CD14-positive monocyte (primary cell): ENCODE data around the gene DRC7. TPM values are rescaled to one million over a fixed set of nuclear protein-coding genes. Genes with fewer than 3 reads are reported as not detected.

Source experiments
- DNase-seq, 3 donors: peaks; one replicate each; pipeline ENCODE4 v3.0.0-alpha.2; 2011 to 2022
- H2AFZ ChIP-seq: 2 replicates; pipeline ENCODE4 v1.6.0; 2012; ENCODE audit warnings: mild to moderate bottlenecking, low read depth, low read length, inconsistent platforms; ENCODE audit not compliant: insufficient read depth, poor library complexity, severe bottlenecking
- H3K27ac ChIP-seq, 2 donors: 1 replicate in 1 of 2; 2 replicates in 1 of 2; pipeline ENCODE4 v1.5.1; 2012 to 2013; ENCODE audit warnings: low read length in 2 of 2, control low read depth in 1 of 2, inconsistent platforms in 1 of 2, low read depth in 1 of 2, mild to moderate bottlenecking in 1 of 2
- H3K27me3 ChIP-seq, 2 donors: one replicate each; pipeline versions ENCODE4 v1.6.0 to v1.6.1; 2011 to 2013; ENCODE audit warnings: low read length in 2 of 2; ENCODE audit not compliant: control insufficient read depth in 2 of 2, insufficient read depth in 2 of 2
- H3K36me3 ChIP-seq, 2 donors: replicated peaks in 1 of 2; 1 replicate in 1 of 2; 2 replicates in 1 of 2; pipeline versions ENCODE4 v1.5.1 to v1.6.1; 2012 to 2013; ENCODE audit warnings: low read length in 2 of 2, control low read depth in 1 of 2, inconsistent platforms in 1 of 2, mild to moderate bottlenecking in 1 of 2; ENCODE audit not compliant: insufficient read depth in 2 of 2, control insufficient read depth in 1 of 2
- H3K4me1 ChIP-seq, 2 donors: 1 replicate in 1 of 2; 2 replicates in 1 of 2; pipeline versions ENCODE4 v1.5.1 to v1.6.1; 2012 to 2013; ENCODE audit warnings: low read length in 2 of 2, control low read depth in 1 of 2, inconsistent platforms in 1 of 2, mild to moderate bottlenecking in 1 of 2, moderate library complexity in 1 of 2; ENCODE audit not compliant: insufficient read depth in 2 of 2, control insufficient read depth in 1 of 2
- H3K4me2 ChIP-seq: replicated peaks from 2 replicates; pipeline ENCODE3; 2012; ENCODE audit warnings: low read length, moderate library complexity, mild to moderate bottlenecking; ENCODE audit not compliant: poor library complexity, severe bottlenecking; ENCODE audit errors: extremely low read depth
- H3K4me3 ChIP-seq, 3 experiments: fragments of 200-600 bp in 1 of 3; sonication (generic) in 1 of 3; replicated peaks in 1 of 3; 1 replicate in 2 of 3; 2 replicates in 1 of 3; pipeline ENCODE4 v1.5.1; 2011 to 2013; ENCODE audit warnings: low read length in 3 of 3, mild to moderate bottlenecking in 3 of 3, control low read depth in 2 of 3, low read depth in 2 of 3, inconsistent platforms in 1 of 3, moderate library complexity in 1 of 3
- H3K79me2 ChIP-seq: 2 replicates; pipeline ENCODE4 v1.6.0; 2012; ENCODE audit warnings: mild to moderate bottlenecking, control low read depth, inconsistent platforms, low read length, moderate library complexity; ENCODE audit not compliant: insufficient read depth
- H3K9ac ChIP-seq: 2 replicates; pipeline ENCODE4 v1.6.0; 2017; ENCODE audit warnings: low read length, mild to moderate bottlenecking; ENCODE audit not compliant: insufficient read depth, poor library complexity, severe bottlenecking
- H3K9me3 ChIP-seq, 2 donors: replicated peaks in 1 of 2; 1 replicate in 1 of 2; 2 replicates in 1 of 2; pipeline versions ENCODE4 v1.5.1 to v1.6.1; 2012 to 2013; ENCODE audit warnings: low read length in 2 of 2, control low read depth in 1 of 2; ENCODE audit not compliant: control insufficient read depth in 1 of 2, insufficient read depth in 1 of 2
- H4K20me1 ChIP-seq: 2 replicates; pipeline ENCODE4 v1.6.0; 2012; ENCODE audit warnings: mild to moderate bottlenecking, low read length, control low read depth, moderate library complexity; ENCODE audit not compliant: insufficient read depth
- H3K27ac Mint-ChIP-seq, 7 donors: one replicate each; pipeline ENCODE4 v1.8.0; 2020; ENCODE audit warnings: mild to moderate bottlenecking in 7 of 7, mixed read lengths in 7 of 7, moderate library complexity in 6 of 7, inconsistent platforms in 2 of 7
- H3K27me3 Mint-ChIP-seq, 3 donors: one replicate each; pipeline ENCODE4 v1.8.0; 2021 to 2022; ENCODE audit warnings: low read depth in 3 of 3, mild to moderate bottlenecking in 3 of 3, mixed read lengths in 3 of 3, moderate library complexity in 3 of 3, inconsistent platforms in 1 of 3
- H3K36me3 Mint-ChIP-seq, 2 donors: one replicate each; pipeline ENCODE4 v1.8.0; 2020; ENCODE audit warnings: mixed read lengths in 2 of 2, inconsistent platforms in 1 of 2, mild to moderate bottlenecking in 1 of 2
- H3K4me1 Mint-ChIP-seq: one replicate; pipeline ENCODE4 v1.8.0; 2020; ENCODE audit warnings: mild to moderate bottlenecking, mixed read lengths
- H3K4me3 Mint-ChIP-seq, 2 donors: one replicate each; pipeline ENCODE4 v1.8.0; 2020; ENCODE audit warnings: mild to moderate bottlenecking in 2 of 2, mixed read lengths in 2 of 2, moderate library complexity in 1 of 2
- H3K9me3 Mint-ChIP-seq, 7 donors: one replicate each; pipeline ENCODE4 v1.8.0; 2020 to 2022; ENCODE audit warnings: mixed read lengths in 7 of 7, mild to moderate bottlenecking in 6 of 7, moderate library complexity in 6 of 7, inconsistent platforms in 2 of 7
- WGBS: methylation state at CpG from one replicate; pipeline ENCODE4 v1.1.5; 2013; ENCODE audit warnings: missing lambda C conversion rate; ENCODE audit not compliant: insufficient coverage; 5-methylcytosine and 5-hydroxymethylcytosine counted together
- intact Hi-C, 2 donors: fragments of 100-400 bp; cut with micrococcal nuclease; formaldehyde crosslinking; loops; one replicate each; pipeline versions ENCODE4 v1.15.0 to v1.15.1; 2023
- polyA plus RNA-seq, 3 donors: library from polyadenylated mRNA; depleted of rRNA in 1 of 3; unstranded in 2 of 3; stranded (reverse) in 1 of 3; fragments of 300-500 nt in 2 of 3; fragments of >200 nt in 1 of 3; fragmentation: Illumina TruSeq in 2 of 3; gene quantifications; 1 replicate in 2 of 3; 2 replicates in 1 of 3; pipeline ENCODE4 v1.2.3, GENCODE V29; 2012 to 2021
- TF ChIP-seq, protein P1 (sequence below): fragments of 200-600 bp; IDR thresholded peaks from one replicate; pipeline ENCODE4 v1.8.0; 2022; ENCODE audit warnings: antibody characterized with exemption, mild to moderate bottlenecking

Gene DRC7
- polyA plus RNA-seq, 3 donors: 0.11 to 0.41 TPM; not detected in 1

DNA sequence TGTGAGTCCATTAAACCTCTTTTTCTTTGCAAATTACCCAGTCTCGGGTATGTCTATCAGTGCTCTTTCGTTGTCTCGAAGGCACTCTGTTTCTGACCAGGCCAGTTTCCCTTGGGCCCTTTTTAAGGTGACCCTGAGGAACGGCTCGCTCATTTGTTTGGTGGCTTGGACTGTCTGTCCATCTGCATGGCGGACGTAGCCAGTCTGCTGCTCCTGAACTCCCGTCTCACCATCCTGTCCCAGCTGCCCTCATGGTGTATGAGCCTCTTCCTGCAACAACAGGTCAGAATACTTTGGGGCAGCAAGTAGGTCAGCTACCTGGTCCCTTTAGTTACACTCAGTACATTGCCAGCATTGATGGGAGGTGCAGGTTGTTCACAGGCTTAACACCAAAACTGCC lies 19.0 kb downstream of the DRC7 start:
- H3K9ac ChIP-seq: no peak overlapping the region
- H3K36me3 Mint-ChIP-seq: no peaks in the 10 kb centered on the region
- H3K79me2 ChIP-seq: no peaks in the 10 kb centered on the region
- TF ChIP-seq, protein P1, sequence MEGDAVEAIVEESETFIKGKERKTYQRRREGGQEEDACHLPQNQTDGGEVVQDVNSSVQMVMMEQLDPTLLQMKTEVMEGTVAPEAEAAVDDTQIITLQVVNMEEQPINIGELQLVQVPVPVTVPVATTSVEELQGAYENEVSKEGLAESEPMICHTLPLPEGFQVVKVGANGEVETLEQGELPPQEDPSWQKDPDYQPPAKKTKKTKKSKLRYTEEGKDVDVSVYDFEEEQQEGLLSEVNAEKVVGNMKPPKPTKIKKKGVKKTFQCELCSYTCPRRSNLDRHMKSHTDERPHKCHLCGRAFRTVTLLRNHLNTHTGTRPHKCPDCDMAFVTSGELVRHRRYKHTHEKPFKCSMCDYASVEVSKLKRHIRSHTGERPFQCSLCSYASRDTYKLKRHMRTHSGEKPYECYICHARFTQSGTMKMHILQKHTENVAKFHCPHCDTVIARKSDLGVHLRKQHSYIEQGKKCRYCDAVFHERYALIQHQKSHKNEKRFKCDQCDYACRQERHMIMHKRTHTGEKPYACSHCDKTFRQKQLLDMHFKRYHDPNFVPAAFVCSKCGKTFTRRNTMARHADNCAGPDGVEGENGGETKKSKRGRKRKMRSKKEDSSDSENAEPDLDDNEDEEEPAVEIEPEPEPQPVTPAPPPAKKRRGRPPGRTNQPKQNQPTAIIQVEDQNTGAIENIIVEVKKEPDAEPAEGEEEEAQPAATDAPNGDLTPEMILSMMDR: no peak
- H3K4me3 ChIP-seq: no peak overlapping the region
- H3K4me3 Mint-ChIP-seq: no peak overlapping the region
- 96% methylated on average over 8 of the region's 8 CpGs for WGBS
- no peaks in the 10 kb centered on the region for H3K9me3 ChIP-seq
- DNase-seq: no peak
- peaks cover 0 to 3% (median 0%) of the 10 kb centered on the region in 7 donors for H3K9me3 Mint-ChIP-seq
- no peaks in the 10 kb centered on the region for H4K20me1 ChIP-seq
- no peak overlapping the region for H3K27ac ChIP-seq
- H3K4me1 Mint-ChIP-seq: no peaks in the 10 kb centered on the region
- peaks cover 0 to 3% (median 1%) of the 10 kb centered on the region in 3 donors for H3K27me3 Mint-ChIP-seq
- H3K27ac Mint-ChIP-seq: no peak overlapping the region
- no peak overlapping the region for H3K4me2 ChIP-seq
- no peaks in the 10 kb centered on the region for H3K4me1 ChIP-seq
- H2AFZ ChIP-seq: no peak overlapping the region
- H3K27me3 ChIP-seq: no peaks in the 10 kb centered on the region
- H3K36me3 ChIP-seq: no peaks in the 10 kb centered on the region
- intact Hi-C loops: loop anchor here in 1 of 2 donors (5.0 kb wide), 1 partner anchor 121 kb away; no protein-coding TSS in a partner anchor

DNA sequence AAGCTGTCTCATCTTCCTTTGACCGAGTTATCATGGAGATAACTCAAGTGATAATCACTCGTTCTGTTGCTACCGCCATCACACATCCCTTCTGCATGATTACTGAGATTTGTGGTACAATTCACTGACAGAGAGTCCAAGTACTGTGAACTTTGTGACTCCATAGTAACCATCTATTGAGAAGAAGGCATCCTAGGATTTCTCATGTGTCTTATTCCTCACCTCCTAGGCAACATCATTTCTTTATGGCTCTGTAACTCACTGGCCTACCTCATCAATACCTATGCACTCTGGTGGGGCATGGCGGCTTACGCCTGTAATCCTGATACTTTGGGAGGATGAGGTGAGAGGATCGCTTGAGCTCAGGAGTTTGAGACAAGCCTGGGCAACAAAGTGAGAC lies 19.4 kb downstream of the DRC7 start:
- Mint-ChIP-seq H3K27ac (no peak overlapping the region), H3K27me3 (peaks cover 0 to 3% (median 1%) of the 10 kb centered on the region in 3 donors), H3K9me3 (no peaks in the 10 kb centered on the region), H3K4me1 (no peaks in the 10 kb centered on the region), H3K4me3 (no peak overlapping the region), H3K36me3 (no peaks in the 10 kb centered on the region)
- H3K27me3 ChIP-seq: no peaks in the 10 kb centered on the region
- no peak overlapping the region for H3K27ac ChIP-seq
- no peak overlapping the region for H3K4me2 ChIP-seq
- H3K4me1 ChIP-seq: no peaks in the 10 kb centered on the region
- no peaks in the 10 kb centered on the region for H3K9me3 ChIP-seq
- no peak overlapping the region for H3K9ac ChIP-seq
- TF ChIP-seq, protein P1: no peak
- WGBS: 100% methylated on average over 1 of the region's 6 CpGs
- no peak overlapping the region for H3K4me3 ChIP-seq
- H3K36me3 ChIP-seq: no peaks in the 10 kb centered on the region
- DNase-seq: no peak
- H4K20me1 ChIP-seq: no peaks in the 10 kb centered on the region
- no peaks in the 10 kb centered on the region for H3K79me2 ChIP-seq
- intact Hi-C loops: loop anchor here in 1 of 2 donors (5.0 kb wide), 1 partner anchor 122 kb away; no protein-coding TSS in a partner anchor
- no peak overlapping the region for H2AFZ ChIP-seq
